DOHH2 (cell line): ENCODE results near the gene LENG8.

Source experiments
- H3F3A ChIP-seq: fragments of 200-600 bp; sonication (generic), shearing (Covaris generic); 2 replicates; pipeline ENCODE4 v1.6.0; 2016; ENCODE audit warnings: antibody characterized with exemption, mild to moderate bottlenecking; ENCODE audit not compliant: control insufficient read depth, insufficient read depth
- H3K27ac ChIP-seq: fragments of 200-600 bp; sonication (generic); 2 replicates; pipeline ENCODE4 v1.5.1; 2014; ENCODE audit warnings: low read depth, mild to moderate bottlenecking, low read length, moderate library complexity
- H3K27me3 ChIP-seq: fragments of 200-600 bp; sonication (generic); 2 replicates; pipeline ENCODE4 v1.6.1; 2014; ENCODE audit warnings: mild to moderate bottlenecking, low read length, mixed read lengths; ENCODE audit not compliant: control insufficient read depth
- H3K36me3 ChIP-seq: fragments of 200-600 bp; sonication (generic); 2 replicates; pipeline ENCODE4 v1.6.1; 2014; ENCODE audit warnings: mild to moderate bottlenecking, low read length, moderate library complexity, mixed read lengths; ENCODE audit not compliant: control insufficient read depth
- H3K4me1 ChIP-seq: fragments of 200-600 bp; sonication (generic); 2 replicates; pipeline ENCODE4 v1.6.1; 2014; ENCODE audit warnings: mild to moderate bottlenecking, low read length, mixed read lengths; ENCODE audit not compliant: control insufficient read depth
- H3K4me2 ChIP-seq: fragments of 200-600 bp; sonication (generic); 2 replicates; pipeline ENCODE4 v1.6.0; 2014; ENCODE audit warnings: mild to moderate bottlenecking, low read length, moderate library complexity
- H3K4me3 ChIP-seq: fragments of 200-600 bp; sonication (generic); 2 replicates; pipeline ENCODE4 v1.5.1; 2014; ENCODE audit warnings: mild to moderate bottlenecking, low read length, mixed read lengths
- H3K79me2 ChIP-seq: fragments of 200-600 bp; sonication (generic); 2 replicates; pipeline ENCODE4 v1.6.1; 2014; ENCODE audit warnings: mild to moderate bottlenecking, low read length, mixed read lengths; ENCODE audit not compliant: control insufficient read depth
- H3K9me2 ChIP-seq: fragments of 200-600 bp; sonication (generic); replicated peaks from 2 replicates; pipeline ENCODE4 v1.6.1; 2014; ENCODE audit warnings: mild to moderate bottlenecking, low read length, mixed read lengths; ENCODE audit not compliant: control insufficient read depth
- H3K9me3 ChIP-seq: fragments of 200-600 bp; sonication (generic); 2 replicates; pipeline ENCODE4 v1.6.1; 2014; ENCODE audit warnings: antibody characterized with exemption, low read length, mixed read lengths; ENCODE audit not compliant: control insufficient read depth, insufficient read depth
- H4K20me1 ChIP-seq: fragments of 200-600 bp; sonication (generic); 2 replicates; pipeline ENCODE4 v1.6.0; 2014; ENCODE audit warnings: low read depth, mild to moderate bottlenecking, antibody characterized with exemption, low read length, moderate library complexity; ENCODE audit not compliant: control insufficient read depth, insufficient read depth
- CTCF ChIP-seq: fragments of 200-600 bp; sonication (generic); IDR thresholded peaks from one replicate; pipeline ENCODE4 v1.5.1; 2014; ENCODE audit warnings: antibody characterized with exemption, mild to moderate bottlenecking, low read depth, low read length; ENCODE audit not compliant: poor library complexity, severe bottlenecking
- EZH2phosphoT487 ChIP-seq: fragments of 200-600 bp; sonication (generic); IDR thresholded peaks from 2 replicates; pipeline ENCODE4 v1.6.1; 2017; ENCODE audit warnings: borderline replicate concordance, mild to moderate bottlenecking, antibody characterized with exemption, low read length, moderate library complexity, mixed read lengths

Gene LENG8

GRCh38 chr19:54430306-54431254 lies 18.4 kb upstream of the LENG8 start:
- Histone ChIP-seq H3K4me2 (0 out of 2 replicates have a peak overlapping the region, but pooled peaks have one; percentile 20), H4K20me1 (peaks cover 5% of the 10 kb centered on the region), H3K9me3 (no peaks in the 10 kb centered on the region), H3K79me2 (no peaks in the 10 kb centered on the region), H3K36me3 (no peaks in the 10 kb centered on the region), H3K27me3 (peaks cover 13% of the 10 kb centered on the region), H3K4me3 (no peak overlapping the region), H3K4me1 (peaks cover 2% of the 10 kb centered on the region; the same call in 1 of the 2 replicates), H3K27ac (no peak overlapping the region), H3F3A (no peaks in the 10 kb centered on the region), H3K9me2 (no peaks in the 10 kb centered on the region)
- peak; percentile 44 for TF ChIP-seq CTCF
- no peak for TF ChIP-seq EZH2phosphoT487

DNA sequence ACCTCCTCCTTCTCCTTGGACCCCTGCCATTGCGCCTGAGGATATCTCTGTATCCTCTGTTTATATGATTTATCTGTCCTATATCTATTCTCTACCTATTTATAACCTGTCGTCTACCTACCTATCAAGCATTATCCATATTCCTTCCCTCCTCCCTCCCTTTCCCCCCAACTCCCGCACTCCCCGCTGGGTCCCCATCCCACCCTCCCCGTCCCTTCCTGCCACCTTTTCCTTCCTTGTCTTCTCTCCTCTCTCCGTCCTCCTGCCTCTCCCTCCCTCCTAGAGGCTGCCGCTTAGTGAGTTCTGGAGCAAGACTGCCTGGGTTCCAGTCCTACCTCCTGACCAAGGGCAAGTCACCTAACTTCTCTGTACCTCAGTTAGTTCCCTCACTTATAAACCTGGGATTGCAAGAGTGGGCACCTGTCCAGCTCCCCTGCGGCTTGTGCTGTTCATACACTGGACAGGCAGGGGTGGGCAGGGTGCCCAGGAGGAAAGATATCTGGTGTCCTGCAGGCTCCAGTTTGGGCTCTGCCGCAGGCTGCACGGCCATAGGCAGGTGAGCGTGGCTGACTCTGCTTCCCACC lies 17.7 kb upstream of the LENG8 start:
- peaks cover 2% of the 10 kb centered on the region; the same call in 1 of the 2 replicates for H3K4me1 ChIP-seq
- H3K27me3 ChIP-seq, result peaks cover 13% of the 10 kb centered on the region
- no peaks in the 10 kb centered on the region for H3K9me2 ChIP-seq
- no peaks in the 10 kb centered on the region for H3F3A ChIP-seq
- peaks cover 5% of the 10 kb centered on the region for H4K20me1 ChIP-seq
- no peak overlapping the region for H3K27ac ChIP-seq
- H3K9me3 ChIP-seq, result no peaks in the 10 kb centered on the region
- TF ChIP-seq CTCF (no peak), EZH2phosphoT487 (no peak)
- no peaks in the 10 kb centered on the region for H3K36me3 ChIP-seq
- H3K79me2 ChIP-seq, result no peaks in the 10 kb centered on the region
- no peak overlapping the region for H3K4me3 ChIP-seq
- no peak overlapping the region for H3K4me2 ChIP-seq

GRCh38 chr19:54432144-54432738 lies 16.8 kb upstream of the LENG8 start:
- Histone ChIP-seq H3K4me2 (no peak overlapping the region), H3K4me1 (peaks cover 2% of the 10 kb centered on the region; the same call in 1 of the 2 replicates), H3K9me3 (no peaks in the 10 kb centered on the region), H3K9me2 (no peaks in the 10 kb centered on the region), H3K4me3 (no peak overlapping the region), H3K27ac (no peak overlapping the region), H4K20me1 (peaks cover 5% of the 10 kb centered on the region), H3K79me2 (no peaks in the 10 kb centered on the region), H3K36me3 (no peaks in the 10 kb centered on the region), H3K27me3 (peaks cover 13% of the 10 kb centered on the region), H3F3A (no peaks in the 10 kb centered on the region)
- TF ChIP-seq EZH2phosphoT487 (no peak), CTCF (no peak)
